ENCODE measurements around the gene CTDNEP1.

DNA sequence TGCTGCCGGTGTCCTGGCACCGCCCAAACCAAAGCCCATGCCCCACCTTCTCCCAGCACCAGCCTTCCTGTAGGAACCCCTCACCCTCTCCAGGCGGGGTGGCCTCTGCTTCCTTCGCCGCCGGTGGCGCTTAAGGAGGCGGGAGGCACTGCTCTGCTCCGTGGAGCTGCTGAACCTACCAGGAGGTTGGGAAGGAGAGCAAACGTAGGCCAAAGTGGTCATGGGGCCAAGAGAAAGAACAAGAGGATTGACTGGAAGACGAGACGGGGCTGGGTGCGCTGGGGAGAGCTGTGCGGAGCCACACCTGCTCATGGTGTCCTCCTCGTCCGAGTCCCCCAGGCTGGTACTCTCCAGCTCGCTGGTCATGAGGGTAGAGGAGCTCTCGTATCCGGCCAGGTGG is 22.0 kb downstream of the CTDNEP1 start:
- TF ChIP-seq, protein P1, sequence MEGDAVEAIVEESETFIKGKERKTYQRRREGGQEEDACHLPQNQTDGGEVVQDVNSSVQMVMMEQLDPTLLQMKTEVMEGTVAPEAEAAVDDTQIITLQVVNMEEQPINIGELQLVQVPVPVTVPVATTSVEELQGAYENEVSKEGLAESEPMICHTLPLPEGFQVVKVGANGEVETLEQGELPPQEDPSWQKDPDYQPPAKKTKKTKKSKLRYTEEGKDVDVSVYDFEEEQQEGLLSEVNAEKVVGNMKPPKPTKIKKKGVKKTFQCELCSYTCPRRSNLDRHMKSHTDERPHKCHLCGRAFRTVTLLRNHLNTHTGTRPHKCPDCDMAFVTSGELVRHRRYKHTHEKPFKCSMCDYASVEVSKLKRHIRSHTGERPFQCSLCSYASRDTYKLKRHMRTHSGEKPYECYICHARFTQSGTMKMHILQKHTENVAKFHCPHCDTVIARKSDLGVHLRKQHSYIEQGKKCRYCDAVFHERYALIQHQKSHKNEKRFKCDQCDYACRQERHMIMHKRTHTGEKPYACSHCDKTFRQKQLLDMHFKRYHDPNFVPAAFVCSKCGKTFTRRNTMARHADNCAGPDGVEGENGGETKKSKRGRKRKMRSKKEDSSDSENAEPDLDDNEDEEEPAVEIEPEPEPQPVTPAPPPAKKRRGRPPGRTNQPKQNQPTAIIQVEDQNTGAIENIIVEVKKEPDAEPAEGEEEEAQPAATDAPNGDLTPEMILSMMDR (IDR thresholded peaks at IDR 0.05; ENCODE audit: low read depth, low read length, poor library complexity, severe bottlenecking) = no peak
- no peak for TF ChIP-seq EZH2phosphoT487 (IDR thresholded peaks at IDR 0.05; ENCODE audit: borderline replicate concordance, low read length)
